MV-4-11 (cell line): ENCODE measurements around the gene SEZ6.
A peak's percentile ranks its signal among the peaks of the same experiment; 100 is the strongest.

Source experiments
- DNase-seq: peaks from one replicate; lab custom pipeline; 2025; lab: John Stamatoyannopoulos, UW

Gene SEZ6

GRCh38 chr17:29005936-29006511 is at the start of gene SEZ6:
Gene SEZ6 (minus strand): TSS chr17:29006033. CDS start chr17:29005869, 164 bp downstream.
- DNase-seq: peak; percentile 24

- no peak for DNase-seq
These were observed 49.0 kb upstream of the SEZ6 start for GRCh38 chr17:29054835-29055234.

GRCh38 chr17:29051731-29052130 is 45.9 kb upstream of the SEZ6 start:
- no peak for DNase-seq

GRCh38 chr17:29051194-29051593 is 45.4 kb upstream of the SEZ6 start:
- no peak for DNase-seq

GRCh38 chr17:29050176-29050575 is 44.3 kb upstream of the SEZ6 start:
- DNase-seq: no peak

GRCh38 chr17:29049541-29050145 is 43.8 kb upstream of the SEZ6 start:
- no peak for DNase-seq

- DNase-seq: no peak
These were observed 42.9 kb upstream of the SEZ6 start for GRCh38 chr17:29048440-29049368.

GRCh38 chr17:29046473-29046839 is 40.6 kb upstream of the SEZ6 start:
- peak; percentile 73 for DNase-seq

GRCh38 chr17:29045734-29046472 is 40.1 kb upstream of the SEZ6 start:
- DNase-seq: peak; percentile 74

- no peak for DNase-seq
These were observed 39.2 kb upstream of the SEZ6 start for GRCh38 chr17:29045026-29045425.

- no peak for DNase-seq
These were observed 37.8 kb upstream of the SEZ6 start for GRCh38 chr17:29043539-29044145.

- DNase-seq: peak; percentile 99
These were observed 37.1 kb upstream of the SEZ6 start, which contains the start of gene PIPOX for GRCh38 chr17:29042679-29043538. Gene PIPOX (plus strand): TSS chr17:29043141. CDS start chr17:29043226, 85 bp downstream.

GRCh38 chr17:29042026-29042678 is 36.3 kb upstream of the SEZ6 start:
- DNase-seq: peak; percentile 91

GRCh38 chr17:29041571-29041970 is 35.7 kb upstream of the SEZ6 start:
- peak; percentile 53 for DNase-seq

GRCh38 chr17:29041091-29041490 is 35.3 kb upstream of the SEZ6 start:
- DNase-seq: no peak

GRCh38 chr17:29039764-29040598 is 34.1 kb upstream of the SEZ6 start:
- no peak for DNase-seq

GRCh38 chr17:29038085-29038795 is 32.4 kb upstream of the SEZ6 start:
- DNase-seq: no peak

- no peak for DNase-seq
These were observed 31.9 kb upstream of the SEZ6 start for GRCh38 chr17:29037739-29038084.

GRCh38 chr17:29036584-29036983 is 30.8 kb upstream of the SEZ6 start:
- no peak for DNase-seq
